NCI-H1105 treated with DMSO at 0.1 percent for 48 hours (cell line): ENCODE measurements around the gene UGT1A9.

Experiments used
- DNase-seq: peaks from one replicate; lab custom pipeline; 2025; lab: John Stamatoyannopoulos, UW

Gene UGT1A9

GRCh38 chr2:233796254-233796653 lies 124.6 kb downstream of the UGT1A9 start:
- DNase-seq, result no peak

- no peak for DNase-seq
Observed at GRCh38 chr2:233798335-233799086, 126.8 kb downstream of the UGT1A9 start.

- DNase-seq, result no peak
Observed at GRCh38 chr2:233799087-233799665, 127.5 kb downstream of the UGT1A9 start.

GRCh38 chr2:233799716-233800115 lies 128.0 kb downstream of the UGT1A9 start:
- no peak for DNase-seq

- no peak for DNase-seq
Observed at GRCh38 chr2:233800208-233800607, 128.5 kb downstream of the UGT1A9 start.

GRCh38 chr2:233801357-233802131 lies 129.8 kb downstream of the UGT1A9 start:
- DNase-seq, result no peak

- no peak for DNase-seq
Observed at GRCh38 chr2:233802132-233802815, 130.6 kb downstream of the UGT1A9 start.

GRCh38 chr2:233803292-233803911 lies 131.7 kb downstream of the UGT1A9 start:
- DNase-seq, result no peak

- no peak for DNase-seq
Observed at GRCh38 chr2:233803994-233804393, 132.3 kb downstream of the UGT1A9 start.

GRCh38 chr2:233807215-233807865 lies 135.6 kb downstream of the UGT1A9 start:
- DNase-seq, result no peak

GRCh38 chr2:233807966-233808935 lies 136.6 kb downstream of the UGT1A9 start:
- DNase-seq, result no peak

- no peak for DNase-seq
Observed at GRCh38 chr2:233810385-233810784, 138.7 kb downstream of the UGT1A9 start.

- DNase-seq, result no peak
Observed at GRCh38 chr2:233811087-233811486, 139.4 kb downstream of the UGT1A9 start.

- DNase-seq, result no peak
Observed at GRCh38 chr2:233811732-233812131, 140.0 kb downstream of the UGT1A9 start.

- no peak for DNase-seq
Observed at GRCh38 chr2:233813236-233814055, 141.7 kb downstream of the UGT1A9 start.

GRCh38 chr2:233814056-233814835 lies 142.5 kb downstream of the UGT1A9 start:
- no peak for DNase-seq

GRCh38 chr2:233815861-233816260 lies 144.2 kb downstream of the UGT1A9 start:
- no peak for DNase-seq

GRCh38 chr2:233816334-233816733 lies 144.6 kb downstream of the UGT1A9 start:
- peak; percentile 33 for DNase-seq

- DNase-seq, result no peak
Observed at GRCh38 chr2:233816771-233817170, 145.1 kb downstream of the UGT1A9 start.
